ENCODE data around the gene COL18A1. TPM values are rescaled to one million over a fixed set of nuclear protein-coding genes. Genes with fewer than 3 reads are reported as not detected.
"Not testable (repeated sequence)": the region's sequence is repeated elsewhere in the genome, so short reads cannot be mapped to it uniquely, and the experiment has no call there.

The COL18A1 gene
- polyA plus RNA-seq, 2 of the 4 experiments (the other 2 are of a cell fraction): 17.3 to 88.4 TPM

- no peak for FAIRE-seq
These were observed 155.4 kb downstream of the COL18A1 start for GRCh38 chr21:45560106-45561021.

GRCh38 chr21:45561241-45561640, 156.3 kb downstream of the COL18A1 start:
- H3K4me1 ChIP-seq; H3K4me3 ChIP-seq; H3K4me2 ChIP-seq; POLR2A ChIA-PET; ATAC-seq; FAIRE-seq; H3K27ac ChIP-seq; DNase-seq (ENCODE audit: low read depth in 1 of 2, low spot score in 1 of 2); H3K9me3 ChIP-seq: not testable (repeated sequence)
- CTCF ChIA-PET: interaction anchor here (1.4 to 6.6 kb wide), 3 partner anchors 35 to 258 kb away, joined by 4 to 43 read pairs (median 6); no protein-coding TSS in a partner anchor
- WGBS (ENCODE audit: missing lambda C conversion rate): 63% methylated on average over 8 of the region's 8 CpGs

More at GRCh38 chr21:45560106-45561021, 155.4 kb downstream of the COL18A1 start:
- ATAC-seq (no peak), DNase-seq (ENCODE audit: low read depth in 1 of 2, low spot score in 1 of 2) (no peak)
- TF ChIP-seq NFE2L2 (conservative IDR thresholded peaks at IDR 0.05; ENCODE audit: low read length) (no peak), FOXS1 (CRISPR knock-in tag; IDR thresholded peaks at IDR 0.05) (no peak), SREBF2 (IDR thresholded peaks at IDR 0.05) (no peak), RAD21 (conservative IDR thresholded peaks at IDR 0.05 in 1 of 2, IDR thresholded peaks at IDR 0.05 in 1 of 2) (no peak), RARB (CRISPR knock-in tag; IDR thresholded peaks at IDR 0.05) (no peak), CHD2 (IDR thresholded peaks at IDR 0.05; ENCODE audit: low read length, partially characterized antibody) (no peak), ZFP36 (IDR thresholded peaks at IDR 0.05; ENCODE audit: borderline replicate concordance, partially characterized antibody) (no peak), EHMT2 (IDR thresholded peaks at IDR 0.05; ENCODE audit: low read depth) (no peak), JUN (IDR thresholded peaks at IDR 0.05) (no peak), USF2 (IDR thresholded peaks at IDR 0.05) (no peak), BCL3 (IDR thresholded peaks at IDR 0.05) (no peak), FOSB (CRISPR knock-in tag; IDR thresholded peaks at IDR 0.05) (no peak)
- 0 out of 3 replicates have a peak, but pooled peaks cover 3% of the 10 kb centered on the region for H3K4me1 ChIP-seq
- ChIA-PET CTCF (interaction anchor here (0.6 to 6.6 kb wide), 5 partner anchors 36 to 259 kb away, joined by 3 to 43 read pairs (median 4); no protein-coding TSS in a partner anchor), POLR2A (interaction anchor here (0.6 kb wide), 1 partner anchor 247 kb away, joined by 4 read pairs; no protein-coding TSS in a partner anchor)
- WGBS (ENCODE audit: missing lambda C conversion rate): 50% methylated on average over 21 of the region's 30 CpGs
- no peak overlapping the region for H3K4me3 ChIP-seq
- no peak overlapping the region for H3K27ac ChIP-seq
- H3K9me3 ChIP-seq: no peaks in the 10 kb centered on the region
- no peak overlapping the region for H3K4me2 ChIP-seq

GRCh38 chr21:45562402-45562801, 157.4 kb downstream of the COL18A1 start:
- DNase-seq (ENCODE audit: low read depth in 1 of 2, low spot score in 1 of 2) (no peak), FAIRE-seq (no peak), ATAC-seq (no peak)
- H3K4me2 ChIP-seq: no peak overlapping the region
- CTCF ChIA-PET: interaction anchor here (6.6 kb wide), 1 partner anchor 257 kb away, joined by 43 read pairs; no protein-coding TSS in a partner anchor
- H3K27ac ChIP-seq: no peak overlapping the region
- H3K4me3 ChIP-seq: no peak overlapping the region
- no peaks in the 10 kb centered on the region for H3K4me1 ChIP-seq
- no peaks in the 10 kb centered on the region for H3K9me3 ChIP-seq
- 14% methylated on average over 10 of the region's 10 CpGs for WGBS (ENCODE audit: missing lambda C conversion rate)
- POLR2A ChIA-PET: interaction anchor here (0.7 kb wide), 1 partner anchor 10 kb away, joined by 3 read pairs; no protein-coding TSS in a partner anchor
- TF ChIP-seq MYC (IDR thresholded peaks at IDR 0.05; ENCODE audit: borderline replicate concordance, low read length) (no peak), BCL3 (IDR thresholded peaks at IDR 0.05) (no peak), CBX2 (IDR thresholded peaks at IDR 0.05; ENCODE audit: borderline replicate concordance, low read depth) (no peak), PHF8 (IDR thresholded peaks at IDR 0.05; ENCODE audit: borderline replicate concordance, low read depth) (no peak), FOSL2 (IDR thresholded peaks at IDR 0.05) (no peak), FOSL2 (CRISPR knock-in tag; IDR thresholded peaks at IDR 0.05) (no peak), EP300 (IDR thresholded peaks at IDR 0.05) (no peak), RARB (CRISPR knock-in tag; IDR thresholded peaks at IDR 0.05) (no peak), HOXA7 (CRISPR knock-in tag; IDR thresholded peaks at IDR 0.05) (no peak), SMC3 (IDR thresholded peaks at IDR 0.05) (no peak), RFX5 (IDR thresholded peaks at IDR 0.05) (no peak), RAD21 (conservative IDR thresholded peaks at IDR 0.05 in 1 of 2, IDR thresholded peaks at IDR 0.05 in 1 of 2) (no peak), HOXB5 (CRISPR knock-in tag; IDR thresholded peaks at IDR 0.05) (no peak), TFCP2L1 (CRISPR knock-in tag; IDR thresholded peaks at IDR 0.05) (no peak), RCOR1 (IDR thresholded peaks at IDR 0.05; ENCODE audit: low read depth, low read length) (no peak), USF2 (IDR thresholded peaks at IDR 0.05) (no peak), HOXB13 (CRISPR knock-in tag; IDR thresholded peaks at IDR 0.05; ENCODE audit: low read depth) (no peak)

Measured in A549 (cell line).